HG02759 (cell line): Measurements from ENCODE around the gene FZD4.

Experiments used
- ATAC-seq: cut with Tn5 transposase; IDR thresholded peaks from one replicate; pipeline ENCODE4 v1.9.1; 2021; ENCODE audit warnings: mild to moderate bottlenecking, moderate library complexity; ENCODE audit not compliant: unreplicated experiment

Gene FZD4

DNA sequence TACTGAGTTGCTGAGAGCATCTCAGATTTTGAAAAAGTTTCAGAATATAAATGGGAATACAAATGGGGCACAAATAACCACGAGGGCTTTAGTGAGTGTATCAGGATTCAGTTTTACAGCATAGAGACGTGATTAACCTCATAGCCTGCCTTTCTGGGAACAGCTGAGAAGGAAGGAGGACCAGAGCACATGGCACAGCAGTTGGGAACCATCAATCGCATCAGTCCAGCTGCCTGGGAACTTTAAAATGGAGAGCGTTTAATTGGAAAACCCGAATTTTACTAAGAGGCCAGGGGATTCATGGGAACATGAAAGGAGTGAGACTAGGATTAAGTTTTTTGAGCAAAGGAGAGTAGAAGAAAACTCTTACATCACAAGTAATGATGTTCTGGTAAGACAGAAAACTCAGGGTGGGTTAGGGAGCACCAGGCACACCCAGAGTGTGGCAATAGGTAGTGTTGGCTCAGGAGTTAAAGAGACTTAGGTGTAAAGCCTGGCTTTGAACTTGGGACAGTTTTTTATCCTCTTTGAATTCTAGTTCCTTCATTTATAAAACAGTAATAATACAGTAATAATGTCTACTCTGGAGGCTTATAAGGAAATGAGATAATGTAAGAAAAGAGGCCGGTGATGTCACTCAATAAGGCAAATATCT lies 40.2 kb downstream of the FZD4 start:
- ATAC-seq = no peak

DNA sequence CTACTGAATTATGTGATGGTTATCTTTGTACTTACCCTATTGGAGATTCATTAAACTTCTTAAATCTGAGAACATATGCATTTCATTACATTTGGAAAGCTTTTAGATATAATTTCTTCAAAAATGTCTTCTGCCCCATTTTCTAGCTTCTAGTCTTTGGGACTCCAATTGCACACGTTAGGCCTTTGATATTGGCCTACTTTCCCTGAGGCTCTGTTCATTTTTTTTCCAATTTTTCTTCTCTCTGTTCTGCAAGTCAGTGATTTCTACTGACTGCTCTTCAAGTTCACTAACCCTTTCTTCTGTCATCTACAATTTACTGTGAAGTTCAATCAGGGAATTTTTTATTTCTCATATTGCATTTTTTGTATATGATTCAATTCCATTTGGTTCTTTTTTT lies 43.0 kb downstream of the FZD4 start:
- ATAC-seq = no peak

DNA sequence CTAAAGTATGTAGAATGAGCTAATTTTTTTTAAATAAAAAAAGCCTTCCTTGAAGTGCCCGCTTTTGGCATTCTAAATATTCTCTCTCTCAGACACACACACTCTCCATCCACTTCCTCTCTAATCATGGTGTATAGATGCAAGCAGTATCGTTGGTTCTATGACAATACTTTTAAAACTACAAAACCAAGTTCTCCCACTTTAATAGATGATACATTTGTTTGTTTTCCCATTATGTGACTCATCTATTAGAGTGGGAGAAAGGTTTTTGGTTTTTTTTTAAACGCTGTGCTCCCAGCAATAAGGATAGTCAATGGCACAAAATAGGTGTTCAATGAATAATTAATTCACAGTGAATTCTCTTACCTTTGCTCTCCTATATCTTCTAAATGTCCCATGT lies 44.6 kb downstream of the FZD4 start:
- no peak for ATAC-seq

DNA sequence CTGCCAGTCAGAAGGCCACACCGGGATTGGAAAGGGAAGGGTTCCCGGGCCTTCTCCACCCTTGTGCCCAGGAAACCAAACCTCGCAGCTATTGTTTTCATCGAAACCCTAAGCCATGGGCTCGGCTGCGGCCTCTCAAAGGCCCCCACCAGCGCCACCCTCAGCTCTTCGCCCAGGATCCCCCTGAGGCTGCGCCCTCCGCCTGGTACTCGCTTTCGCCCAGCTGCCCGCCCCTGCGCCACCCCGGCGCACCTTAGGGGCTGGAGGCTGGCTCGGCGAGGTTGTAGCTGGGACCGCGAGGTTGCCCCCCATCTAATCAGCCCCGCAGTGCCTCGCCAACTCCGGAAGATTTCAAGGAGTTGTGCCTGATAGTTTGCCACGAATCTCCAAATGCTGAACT lies 49.0 kb downstream of the FZD4 start:
- no peak for ATAC-seq

DNA sequence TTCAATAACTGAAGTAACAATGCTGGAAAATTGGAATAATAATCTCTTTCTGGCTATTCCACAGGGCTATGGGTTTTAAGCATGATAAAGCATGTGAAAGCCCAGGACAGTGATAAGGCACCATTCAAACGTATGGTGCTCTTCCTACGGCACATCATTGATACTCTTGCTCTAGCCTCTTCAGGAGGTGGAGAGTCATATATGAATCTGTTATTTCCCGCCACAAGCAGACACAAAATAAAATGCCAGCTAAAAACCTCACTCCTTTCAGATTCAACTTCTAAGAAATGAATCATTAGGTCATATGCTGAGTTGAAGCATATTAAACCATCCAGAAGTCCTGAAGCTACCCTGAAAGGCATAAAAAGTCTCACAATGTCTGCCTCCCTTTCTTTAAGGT lies 49.9 kb downstream of the FZD4 start:
- no peak for ATAC-seq

DNA sequence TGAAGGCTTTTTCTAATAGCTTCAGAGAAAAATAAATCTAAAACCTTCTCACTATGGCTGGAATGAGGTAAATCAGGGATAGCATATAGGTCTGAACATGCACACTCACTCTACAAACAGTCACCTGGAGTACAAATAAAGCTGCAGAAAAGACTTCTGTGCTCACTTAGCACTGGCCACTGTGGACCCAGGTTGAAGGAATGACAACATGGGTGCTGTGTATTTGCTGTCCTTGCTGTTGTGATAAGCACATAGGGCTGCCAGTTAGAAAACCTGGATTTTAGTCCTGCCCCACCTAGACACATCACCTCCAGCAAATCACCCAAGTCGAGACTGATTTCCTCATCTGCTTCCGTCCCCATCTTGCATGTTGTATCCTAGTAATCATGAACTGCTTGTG lies 51.2 kb downstream of the FZD4 start:
- no peak for ATAC-seq

DNA sequence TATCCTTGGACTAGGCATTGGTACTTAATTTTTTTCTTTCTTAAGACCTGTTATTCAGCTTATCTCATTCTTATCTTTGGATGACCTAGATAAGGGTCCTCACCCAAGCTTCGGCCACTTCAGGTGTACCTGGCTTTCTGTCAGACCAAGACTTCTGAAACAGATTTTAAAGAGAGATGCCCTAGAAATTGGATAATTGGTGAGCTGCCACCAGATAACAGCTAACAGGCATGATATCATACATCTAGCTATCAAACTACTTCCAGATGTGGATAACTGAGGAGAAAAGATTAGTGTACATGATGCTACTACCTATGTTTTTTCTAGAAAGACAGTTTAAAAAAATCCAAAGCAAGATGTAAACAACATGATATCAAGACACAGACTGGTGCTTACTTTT lies 52.9 kb downstream of the FZD4 start:
- ATAC-seq = no peak

DNA sequence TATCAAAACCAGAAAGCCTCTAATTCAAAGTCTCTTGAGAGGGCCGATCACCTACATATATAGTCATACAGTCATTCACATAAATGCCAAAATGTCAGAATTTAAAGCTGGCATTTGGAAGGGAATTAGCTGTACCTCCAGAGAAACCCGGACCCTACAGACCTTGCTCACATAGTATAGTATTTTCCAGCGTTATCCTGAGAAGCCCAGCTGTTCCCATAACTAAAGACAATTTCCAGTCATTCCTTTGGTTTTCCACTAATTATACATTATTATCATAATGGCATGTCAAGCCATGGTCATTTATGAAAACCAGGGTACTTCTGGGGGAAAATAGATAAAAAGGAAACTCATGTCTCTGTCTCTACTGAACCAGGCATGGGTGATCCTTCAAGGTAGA lies 53.6 kb downstream of the FZD4 start:
- no peak for ATAC-seq

DNA sequence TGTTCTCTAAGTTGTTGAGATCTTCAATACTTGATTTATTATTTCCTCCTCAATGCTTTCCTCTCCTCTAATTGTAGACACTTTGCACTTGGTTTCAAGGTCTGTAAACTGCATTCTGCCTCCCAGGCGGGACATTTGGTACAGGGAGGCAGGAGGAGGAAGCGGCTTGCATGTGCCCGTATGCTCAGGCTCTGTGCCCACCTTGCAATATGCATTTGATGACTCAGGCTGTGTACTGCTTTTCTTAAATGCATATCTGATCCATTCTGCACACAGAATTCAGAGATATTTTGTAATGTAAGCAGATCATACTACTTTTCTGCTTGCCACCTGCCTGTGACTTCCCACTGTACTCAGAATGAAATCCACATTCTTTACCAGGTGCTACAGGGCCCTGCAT lies 55.0 kb downstream of the FZD4 start:
- ATAC-seq = no peak

DNA sequence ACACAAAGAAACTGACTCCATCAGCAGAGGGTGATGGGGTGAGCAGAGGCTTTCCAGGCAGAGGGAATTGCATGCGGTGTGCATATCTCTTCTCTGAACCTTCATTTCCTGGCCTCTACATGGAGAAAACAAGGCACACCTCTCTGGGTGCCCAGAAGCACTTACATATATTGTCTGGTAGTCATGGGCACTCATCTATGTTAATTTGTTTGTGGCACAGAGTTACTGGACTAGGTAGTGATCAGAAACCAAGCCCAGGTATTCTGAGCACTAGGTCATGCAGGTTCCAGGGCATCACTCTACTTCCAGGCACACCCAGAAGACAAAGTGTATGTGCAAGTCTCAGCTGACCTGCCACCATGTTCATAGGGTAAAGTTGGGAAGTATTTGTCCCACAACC lies 56.5 kb downstream of the FZD4 start:
- ATAC-seq = no peak

DNA sequence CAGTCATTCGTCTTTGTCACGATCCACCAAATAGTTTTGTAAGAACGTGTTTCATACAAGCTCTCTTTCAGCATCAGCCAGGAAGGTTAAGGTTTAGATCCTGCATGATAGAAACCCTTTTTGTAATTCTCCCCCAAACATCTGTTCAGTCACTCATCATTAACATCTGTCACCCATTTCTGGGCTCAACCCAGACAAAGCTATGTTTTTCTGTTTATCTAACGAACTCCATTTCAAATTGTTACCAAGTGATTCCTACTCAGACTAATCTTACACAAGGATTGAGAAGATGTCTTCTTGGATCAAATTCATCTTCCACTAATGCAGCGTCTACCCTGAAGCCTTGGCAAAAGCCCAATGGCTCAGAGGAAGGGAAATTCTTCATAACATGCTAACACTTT lies 58.8 kb downstream of the FZD4 start:
- ATAC-seq = no peak
